GM18505 (cell line): Measurements from ENCODE around the gene EPHB3.

Experiments used
- ATAC-seq: cut with Tn5 transposase; IDR thresholded peaks from one replicate; pipeline ENCODE4 v1.9.1; 2021; ENCODE audit not compliant: unreplicated experiment
- POLR2A ChIP-seq: IDR thresholded peaks from 4 replicates; pipeline ENCODE4 v1.6.1; 2011; ENCODE audit warnings: borderline replicate concordance; ENCODE audit not compliant: insufficient read depth, insufficient read length; ENCODE audit errors: extremely low read depth

The EPHB3 gene

GRCh38 chr3:184539801-184540435, 21.7 kb upstream of the EPHB3 start:
- TF ChIP-seq POLR2A, result no peak
- no peak for ATAC-seq

DNA sequence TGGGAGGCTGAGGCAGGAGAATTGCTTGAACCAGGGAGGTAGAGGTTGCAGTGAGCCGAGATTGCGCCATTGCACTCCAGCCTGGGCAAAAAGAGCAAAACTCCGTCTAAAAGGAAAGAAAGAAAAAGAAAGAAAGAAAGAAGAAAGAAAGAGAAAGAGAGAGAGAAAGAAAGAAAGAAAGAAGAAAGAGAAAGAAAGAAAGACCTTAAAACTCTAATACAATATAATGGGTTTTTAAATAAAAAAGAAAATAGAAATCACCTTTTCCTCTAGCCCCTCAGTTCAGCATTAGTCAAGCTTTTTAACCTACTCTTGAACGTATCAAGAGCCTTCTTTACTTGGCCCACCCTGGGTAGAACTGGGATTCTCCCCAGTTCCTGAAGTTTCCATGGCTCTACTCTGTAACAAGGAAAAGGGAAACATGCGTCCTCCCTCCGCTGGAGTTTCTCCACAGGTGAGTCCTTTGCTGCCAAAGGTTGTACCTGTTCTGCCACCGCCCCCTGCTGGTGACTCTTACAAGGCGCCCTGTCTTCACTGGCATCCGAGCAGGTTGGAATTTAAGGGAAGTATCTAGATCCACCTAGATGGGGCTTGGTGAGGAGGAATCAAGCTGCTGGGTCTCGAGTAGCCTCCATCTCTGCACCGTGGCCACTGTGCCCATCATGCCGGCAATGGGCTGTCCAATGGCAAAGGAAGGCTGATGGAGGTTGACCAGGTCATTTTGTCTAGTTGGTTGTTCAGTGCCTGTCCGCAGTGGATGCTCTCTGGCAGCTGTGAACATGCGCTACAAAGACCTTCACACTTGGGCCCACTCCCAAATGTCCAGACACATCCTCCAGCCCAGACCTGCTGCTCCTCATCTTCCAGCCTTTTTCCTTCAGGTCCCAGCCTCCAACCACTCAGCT, 20.6 kb upstream of the EPHB3 start:
- TF ChIP-seq POLR2A, result no peak
- ATAC-seq, result no peak

DNA sequence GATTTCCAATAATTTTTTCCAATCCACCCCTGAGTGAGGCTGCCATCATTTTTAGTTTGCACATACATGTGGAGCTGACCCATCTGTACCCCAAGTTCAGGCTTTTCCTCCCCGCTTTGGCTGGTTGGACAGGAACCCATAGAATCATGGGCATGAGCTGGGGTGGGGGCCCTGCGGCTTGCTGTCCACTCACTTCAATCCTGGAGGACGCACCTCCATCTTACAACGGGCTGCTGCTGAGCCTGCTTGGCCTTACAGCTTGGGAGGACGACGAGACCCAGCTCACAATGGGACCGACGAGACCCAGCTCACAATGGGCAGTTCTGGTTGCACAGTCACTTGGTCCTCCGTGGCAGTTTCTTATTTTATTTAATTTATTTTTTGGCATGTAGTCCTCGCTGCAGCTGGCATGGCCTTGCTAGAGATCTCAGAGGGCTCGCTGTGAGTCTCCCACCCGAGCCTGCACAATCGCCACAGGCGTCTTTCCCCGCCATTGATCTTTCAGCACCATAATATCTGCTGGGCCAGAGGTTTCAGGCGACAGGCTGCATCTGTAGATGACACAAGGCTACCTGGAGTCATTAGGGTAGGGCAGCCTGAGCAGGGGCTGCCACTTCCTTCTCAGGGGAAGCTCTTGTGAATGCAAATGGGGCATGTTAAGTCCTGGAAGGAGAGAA, 19.6 kb upstream of the EPHB3 start:
- TF ChIP-seq POLR2A, result no peak

GRCh38 chr3:184542577-184542976, 19.0 kb upstream of the EPHB3 start:
- no peak for ATAC-seq
- TF ChIP-seq POLR2A, result no peak

More for the DNA sequence above, 19.6 kb upstream of the EPHB3 start:
- no peak for ATAC-seq

GRCh38 chr3:184543256-184543655, 18.3 kb upstream of the EPHB3 start:
- TF ChIP-seq POLR2A, result no peak
- no peak for ATAC-seq

DNA sequence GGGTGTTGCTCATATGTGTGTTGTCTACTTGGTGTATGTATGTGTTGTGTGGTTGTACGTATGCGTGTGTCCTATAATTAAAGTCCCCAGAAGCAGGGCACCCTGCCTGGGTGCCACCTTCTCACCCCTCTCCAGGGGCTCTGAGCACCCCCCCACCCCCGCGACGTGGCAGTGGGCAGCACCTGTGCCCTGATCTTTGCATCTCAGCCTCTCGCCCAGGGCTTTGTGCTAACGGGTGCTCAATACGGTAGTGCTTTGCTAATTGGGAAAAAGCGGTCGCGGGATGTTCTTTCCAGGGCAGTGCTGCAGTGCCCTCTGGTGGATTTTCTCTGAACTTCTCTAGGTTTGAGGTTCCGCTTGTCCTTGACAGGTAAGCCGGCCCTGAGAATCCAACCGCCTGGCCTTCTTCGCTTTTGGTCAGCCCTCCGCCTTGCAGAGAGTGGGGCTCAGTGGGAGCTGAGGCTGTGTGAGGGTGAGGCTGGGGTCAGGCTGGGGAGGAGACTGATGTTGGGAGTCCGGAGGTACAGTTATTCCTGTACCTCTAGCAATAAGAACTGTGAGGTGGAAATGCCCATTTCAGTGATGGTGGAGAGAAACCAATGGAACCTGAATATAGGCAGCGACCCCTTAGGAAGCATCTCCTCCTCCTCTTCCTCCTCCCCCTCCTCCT, 17.6 kb upstream of the EPHB3 start:
- no peak for ATAC-seq
- TF ChIP-seq POLR2A, result no peak

DNA sequence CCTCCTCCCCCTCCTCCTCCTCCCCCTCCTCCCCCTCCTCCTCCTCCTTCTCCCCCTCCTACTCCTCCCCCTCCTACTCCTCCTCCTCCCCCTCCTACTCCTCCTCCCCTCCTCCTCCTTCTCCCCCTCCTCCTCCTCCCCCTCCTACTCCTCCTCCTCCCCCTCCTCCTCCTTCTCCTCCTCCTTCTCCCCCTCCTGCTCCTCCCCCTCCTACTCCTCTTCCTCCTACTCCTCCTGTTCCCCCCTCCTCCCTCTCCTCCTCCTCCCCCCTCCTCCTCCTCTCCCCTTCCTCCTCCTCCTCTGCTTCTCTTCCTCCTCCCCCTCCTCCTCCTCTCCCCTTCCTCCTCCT, 17.1 kb upstream of the EPHB3 start:
- no peak for ATAC-seq

DNA sequence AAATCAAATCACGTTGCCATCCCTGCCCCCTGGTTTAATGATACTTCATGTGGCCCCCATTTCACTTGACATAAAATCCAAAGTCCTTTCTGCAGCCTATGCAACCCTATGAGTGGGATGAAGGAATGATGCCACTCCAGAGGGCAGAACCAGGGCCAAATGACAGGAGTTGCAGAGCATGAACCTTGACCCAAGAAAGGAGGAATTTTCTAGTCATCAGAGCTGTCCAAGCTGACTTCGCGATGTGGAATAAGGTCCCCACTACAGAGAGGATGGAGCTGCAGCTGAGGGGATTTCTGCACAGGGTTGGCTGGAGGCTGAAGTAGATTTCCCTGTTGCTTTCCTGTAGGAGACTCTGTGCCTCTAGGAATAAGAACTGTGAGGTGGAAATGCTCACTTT, 15.8 kb upstream of the EPHB3 start:
- ATAC-seq, result no peak
- no peak for TF ChIP-seq POLR2A

More for the DNA sequence above, 17.1 kb upstream of the EPHB3 start:
- TF ChIP-seq POLR2A, result no peak

- ATAC-seq, result no peak
- no peak for TF ChIP-seq POLR2A
Measured at GRCh38 chr3:184546252-184546651, 15.3 kb upstream of the EPHB3 start.

GRCh38 chr3:184549796-184550577, 11.6 kb upstream of the EPHB3 start:
- TF ChIP-seq POLR2A, result no peak
- no peak for ATAC-seq

GRCh38 chr3:184551103-184551502, 10.5 kb upstream of the EPHB3 start:
- ATAC-seq, result no peak
- no peak for TF ChIP-seq POLR2A

DNA sequence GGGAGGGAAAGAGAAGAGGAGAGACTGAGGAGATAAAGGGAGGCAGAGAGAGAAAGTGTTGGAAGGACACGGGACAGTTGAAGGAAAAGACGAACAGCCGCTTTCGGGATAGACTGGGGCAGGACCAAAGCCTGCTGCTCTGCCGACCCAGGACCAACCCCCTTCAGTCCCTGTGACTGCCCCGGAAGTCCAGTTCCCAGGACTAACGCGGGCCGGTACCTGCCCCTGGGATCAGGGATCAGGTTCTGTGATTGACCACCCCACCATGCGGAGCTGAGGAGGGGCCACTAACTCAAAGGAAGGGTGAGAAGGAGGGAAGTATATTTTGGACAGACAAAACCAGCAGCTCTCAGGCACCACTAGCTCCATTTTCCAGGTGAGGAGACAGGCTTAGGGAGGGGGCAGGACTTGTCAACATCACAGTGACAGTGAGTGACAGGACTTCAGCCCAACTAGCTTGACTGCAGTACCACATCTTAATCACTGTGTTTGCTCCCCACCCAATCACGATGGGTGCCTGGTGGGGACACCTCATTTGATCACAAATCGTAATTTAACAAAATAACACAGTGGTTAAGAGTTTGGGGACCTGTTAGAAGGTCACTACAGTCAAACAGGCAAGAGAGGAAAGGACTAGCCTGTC, 9.8 kb upstream of the EPHB3 start:
- TF ChIP-seq POLR2A, result no peak
- no peak for ATAC-seq
